ENCODE measurements around the gene RGS3.

Gene RGS3

GRCh38 chr9:113645227-113645977 is 181.9 kb downstream of the RGS3 start:
- no peak for TF ChIP-seq ZFX (IDR thresholded peaks at IDR 0.05)
- TF ChIP-seq CTCF (conservative IDR thresholded peaks at IDR 0.05), result no peak
- no peak overlapping the region for H3K27ac ChIP-seq

- H3K27ac ChIP-seq, result no peak overlapping the region
- TF ChIP-seq CTCF (conservative IDR thresholded peaks at IDR 0.05) (no peak), ZFX (IDR thresholded peaks at IDR 0.05) (no peak)
These were observed 182.4 kb downstream of the RGS3 start for GRCh38 chr9:113645978-113646253.

- no peak overlapping the region for H3K27ac ChIP-seq
- TF ChIP-seq CTCF (conservative IDR thresholded peaks at IDR 0.05) (no peak), ZFX (IDR thresholded peaks at IDR 0.05) (no peak)
These were observed 183.0 kb downstream of the RGS3 start for GRCh38 chr9:113646491-113646890.
